HCT116 (cell line): ENCODE measurements around the gene EEPD1.

ENCODE experiments used
- CTCF ChIP-seq, 3 experiments: fragments of 200-600 bp in 1 of 3; sonication (generic) in 1 of 3; IDR thresholded peaks in 2 of 3; conservative IDR thresholded peaks in 1 of 3; 2 replicates each; pipeline ENCODE4 v1.5.1; 2012 to 2017; ENCODE audit warnings: low read depth in 2 of 3, low read length in 2 of 3, antibody characterized with exemption in 1 of 3, borderline replicate concordance in 1 of 3, control low read depth in 1 of 3, mild to moderate bottlenecking in 1 of 3, mixed read lengths in 1 of 3, mixed run types in 1 of 3, moderate library complexity in 1 of 3; ENCODE audit not compliant: insufficient read depth in 1 of 3
- EZH2 ChIP-seq: fragments of 200-600 bp; sonication (generic); IDR thresholded peaks from 2 replicates; pipeline ENCODE4 v1.6.1; 2017; ENCODE audit warnings: antibody characterized with exemption, mixed run types
- FOSL1 ChIP-seq: IDR thresholded peaks from 2 replicates; pipeline ENCODE4 v1.6.1; 2012; ENCODE audit warnings: low read depth
- REST ChIP-seq: IDR thresholded peaks from 2 replicates; pipeline ENCODE4 v1.6.1; 2012; ENCODE audit warnings: low read depth
- SRF ChIP-seq: IDR thresholded peaks from 2 replicates; pipeline ENCODE4 v1.6.1; 2012; ENCODE audit warnings: low read depth

- TF ChIP-seq CTCF (IDR thresholded peaks at IDR 0.05 in 2 of 3, conservative IDR thresholded peaks at IDR 0.05 in 1 of 3; ENCODE audit: borderline replicate concordance in 1 of 3, insufficient read depth in 1 of 3, low read depth in 2 of 3, low read length in 2 of 3) = no peak
- no peak for TF ChIP-seq EZH2
- no peak for TF ChIP-seq REST
- no peak for TF ChIP-seq FOSL1
- no peak for TF ChIP-seq SRF
These were observed 144.4 kb downstream of the EEPD1 start for GRCh38 chr7:36297364-36298009.
